CD4-positive, CD25-positive, alpha-beta regulatory T cell (primary cell): ENCODE measurements around the gene PLTP. TPM values are rescaled to one million over a fixed set of nuclear protein-coding genes. Genes with fewer than 3 reads are reported as not detected.
A peak's percentile ranks its signal among the peaks of the same experiment; 100 is the strongest.
"Not testable (repeated sequence)": the region's sequence is repeated elsewhere in the genome, so short reads cannot be mapped to it uniquely, and the experiment has no call there.

Source experiments
- ATAC-seq, 2 donors: fragments of 150-1000 bp; cut with Tn5 transposase; one replicate each; pipeline ENCODE4 v1.10.0; 2021; ENCODE audit warnings: low read depth in 2 of 2, moderate number of reproducible peaks in 2 of 2, moderate library complexity in 1 of 2
- DNase-seq, 3 donors: peaks; one replicate each; pipeline versions ENCODE4 v3.0.0 to v3.0.0-alpha.2; 2012 to 2022; ENCODE audit warnings: mixed read lengths in 1 of 3
- H3K27ac ChIP-seq: one replicate; pipeline ENCODE4 v1.7.0; 2013; ENCODE audit warnings: mild to moderate bottlenecking, low read length; ENCODE audit not compliant: insufficient read depth, poor library complexity, severe bottlenecking
- H3K27me3 ChIP-seq: one replicate; pipeline ENCODE4 v1.7.0; 2013; ENCODE audit warnings: low read length; ENCODE audit not compliant: control insufficient read depth, insufficient read depth
- H3K36me3 ChIP-seq: one replicate; pipeline ENCODE4 v1.7.0; 2013; ENCODE audit warnings: mild to moderate bottlenecking, low read length, moderate library complexity; ENCODE audit not compliant: control insufficient read depth, insufficient read depth
- H3K4me1 ChIP-seq: 2 replicates; pipeline ENCODE4 v1.7.0; 2013; ENCODE audit warnings: mild to moderate bottlenecking, low read length; ENCODE audit not compliant: insufficient read depth, control insufficient read depth, poor library complexity, severe bottlenecking
- H3K4me3 ChIP-seq: one replicate; pipeline ENCODE4 v1.7.0; 2013; ENCODE audit warnings: low read depth, mild to moderate bottlenecking, low read length, moderate library complexity
- H3K9me3 ChIP-seq, 2 experiments: 1 replicate in 1 of 2; 2 replicates in 1 of 2; pipeline ENCODE4 v1.7.0; 2013; ENCODE audit warnings: low read length in 2 of 2, mild to moderate bottlenecking in 1 of 2, moderate library complexity in 1 of 2; ENCODE audit not compliant: control insufficient read depth in 2 of 2
- H3K27ac Mint-ChIP-seq, 3 donors: one replicate each; pipeline ENCODE4 v1.8.0; 2020 to 2022; ENCODE audit warnings: mild to moderate bottlenecking in 3 of 3, mixed read lengths in 3 of 3, moderate library complexity in 2 of 3
- H3K27me3 Mint-ChIP-seq: one replicate; pipeline ENCODE4 v1.8.0; 2022; ENCODE audit warnings: mild to moderate bottlenecking, mixed read lengths
- H3K36me3 Mint-ChIP-seq: one replicate; pipeline ENCODE4 v1.8.0; 2020; ENCODE audit warnings: mixed read lengths
- H3K4me1 Mint-ChIP-seq, 4 donors: one replicate each; pipeline ENCODE4 v1.8.0; 2020 to 2022; ENCODE audit warnings: mixed read lengths in 4 of 4, mild to moderate bottlenecking in 1 of 4
- H3K4me3 Mint-ChIP-seq, 4 donors: one replicate each; pipeline ENCODE4 v1.8.0; 2020 to 2022; ENCODE audit warnings: mild to moderate bottlenecking in 4 of 4, mixed read lengths in 4 of 4, moderate library complexity in 3 of 4
- H3K9me3 Mint-ChIP-seq, 7 donors: one replicate each; pipeline ENCODE4 v1.8.0; 2020 to 2022; ENCODE audit warnings: mixed read lengths in 7 of 7, mild to moderate bottlenecking in 3 of 7, moderate library complexity in 2 of 7
- polyA plus RNA-seq, 4 donors: library from polyadenylated mRNA; unstranded; fragments of 300-500 nt; fragmentation: Illumina TruSeq; gene quantifications; one replicate each; pipeline ENCODE4 v1.2.3, GENCODE V29; 2021
- total RNA-seq: library from RNA; stranded (reverse); gene quantifications from one replicate; pipeline ENCODE4 v1.2.3, GENCODE V29; 2022

The PLTP gene, protein sequence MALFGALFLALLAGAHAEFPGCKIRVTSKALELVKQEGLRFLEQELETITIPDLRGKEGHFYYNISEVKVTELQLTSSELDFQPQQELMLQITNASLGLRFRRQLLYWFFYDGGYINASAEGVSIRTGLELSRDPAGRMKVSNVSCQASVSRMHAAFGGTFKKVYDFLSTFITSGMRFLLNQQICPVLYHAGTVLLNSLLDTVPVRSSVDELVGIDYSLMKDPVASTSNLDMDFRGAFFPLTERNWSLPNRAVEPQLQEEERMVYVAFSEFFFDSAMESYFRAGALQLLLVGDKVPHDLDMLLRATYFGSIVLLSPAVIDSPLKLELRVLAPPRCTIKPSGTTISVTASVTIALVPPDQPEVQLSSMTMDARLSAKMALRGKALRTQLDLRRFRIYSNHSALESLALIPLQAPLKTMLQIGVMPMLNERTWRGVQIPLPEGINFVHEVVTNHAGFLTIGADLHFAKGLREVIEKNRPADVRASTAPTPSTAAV
- total RNA-seq, result 0.67 TPM
- polyA plus RNA-seq, result 1 to 10 TPM in 3 of 4 donors, not detected in 1; 2.0 to 4.6 (median 2.3) TPM

DNA sequence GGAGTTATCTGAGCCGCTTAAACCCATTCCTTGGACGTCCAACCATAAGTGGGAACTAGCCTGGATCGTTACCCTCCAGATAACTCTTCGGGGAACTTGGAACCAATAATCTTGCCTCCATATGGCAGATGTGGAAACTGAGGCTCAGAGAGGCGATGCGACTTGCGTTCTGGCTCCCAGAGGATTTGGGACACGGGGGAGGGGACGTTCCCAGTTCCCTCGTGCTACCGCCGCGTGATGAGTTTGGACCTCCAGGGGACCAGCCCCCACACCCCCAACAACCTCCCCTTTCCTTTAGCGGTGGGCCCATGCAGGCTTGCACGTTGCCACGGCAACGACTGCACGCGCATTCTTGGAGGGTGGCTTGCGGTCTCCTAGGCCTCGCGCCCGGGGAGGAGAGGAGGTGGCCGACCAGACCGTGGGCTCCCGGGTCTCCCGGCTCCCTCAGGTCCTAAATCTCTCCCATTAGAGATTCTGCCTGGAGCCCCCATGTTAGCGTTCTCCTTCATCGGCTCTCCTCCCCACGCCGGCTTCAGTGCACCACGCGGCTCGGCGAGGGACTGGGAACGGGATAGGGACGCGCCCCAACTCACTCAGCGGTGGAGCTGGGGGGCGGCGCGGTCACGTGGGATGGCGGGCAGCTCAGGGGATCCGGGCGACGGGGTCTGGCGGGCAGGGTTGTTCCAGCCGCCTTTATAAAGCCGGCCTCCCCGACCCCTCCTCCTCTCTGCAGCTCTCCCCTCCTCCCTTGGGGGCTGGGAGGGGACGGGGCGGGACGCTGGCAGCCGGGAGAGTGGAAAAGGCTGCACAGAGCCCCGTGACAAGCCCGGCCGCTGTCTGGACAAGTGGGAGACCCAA is at the start of gene PLTP:
TSS of gene PLTP (minus strand) at position 670 of the 858 bp plus-strand sequence. CDS start 703 bp downstream, outside the sequence.
- Mint-ChIP-seq H3K4me3 (peak within 1 kb of the TSS; percentile 83 to 92 (median 86)), H3K9me3 (no peaks in the 10 kb centered on the region), H3K27me3 (peaks cover 38% of the 10 kb centered on the region), H3K36me3 (no peaks in the 10 kb centered on the region), H3K27ac (peak within 1 kb of the TSS; percentile 73 to 84 (median 74)), H3K4me1 (peaks cover 0 to 21% (median 7%) of the 10 kb centered on the region in 4 donors)
- ATAC-seq, result no peak
- DNase-seq, result peak in 2 of 3 donors; percentile 35 to 39
- H3K27me3 ChIP-seq, result peaks cover 2% of the 10 kb centered on the region
- no peaks in the 10 kb centered on the region for H3K36me3 ChIP-seq
- H3K27ac ChIP-seq, result no peak within 1 kb of the TSS
- peak within 1 kb of the TSS; percentile 62 for H3K4me3 ChIP-seq
- peaks cover 19% of the 10 kb centered on the region for H3K4me1 ChIP-seq
- no peaks in the 10 kb centered on the region for H3K9me3 ChIP-seq

DNA sequence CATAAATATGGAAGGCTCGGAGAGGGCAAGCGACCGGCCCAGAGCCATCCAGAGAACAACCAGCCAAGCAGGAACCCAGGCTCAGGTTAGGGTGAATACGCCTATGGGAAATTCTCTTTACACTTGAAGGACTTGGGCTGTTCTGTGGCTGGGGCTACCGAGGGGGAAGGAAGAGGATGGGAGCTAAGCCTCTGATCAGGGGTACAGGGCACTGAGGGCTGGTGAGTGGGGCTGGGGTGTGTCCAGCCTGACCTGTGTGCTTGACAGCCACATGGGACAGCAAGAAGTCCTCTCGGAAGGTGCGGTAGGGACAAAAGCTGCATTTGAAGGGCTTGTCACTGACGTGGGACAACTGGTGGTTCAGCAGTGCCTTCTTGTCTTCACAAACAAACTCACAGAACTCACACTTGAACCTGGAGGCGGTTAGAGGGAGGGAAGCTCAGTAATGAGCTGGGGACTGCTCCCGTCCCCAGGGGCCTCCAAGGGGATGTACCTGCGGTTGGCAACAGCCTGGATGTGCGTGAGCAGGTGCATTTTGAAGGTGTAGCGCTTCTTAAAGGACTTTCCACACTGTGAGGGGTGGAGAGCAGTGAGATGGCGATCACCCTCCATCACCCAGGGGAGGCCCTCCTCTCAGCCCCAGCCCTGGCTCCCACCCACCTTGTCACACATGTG is 48.1 kb upstream of the PLTP start:
- H3K4me1 Mint-ChIP-seq, result peaks cover 0 to 2% (median 0%) of the 10 kb centered on the region in 4 donors
- no peak overlapping the region for H3K4me3 Mint-ChIP-seq
- Histone ChIP-seq H3K4me3 (no peak overlapping the region), H3K9me3 (no peaks in the 10 kb centered on the region), H3K27me3 (no peaks in the 10 kb centered on the region), H3K4me1 (no peaks in the 10 kb centered on the region), H3K27ac (no peak overlapping the region), H3K36me3 (peaks cover 91% of the 10 kb centered on the region)
- ATAC-seq (no peak), DNase-seq (no peak)
- H3K27ac Mint-ChIP-seq, result no peak overlapping the region
- H3K9me3 Mint-ChIP-seq, result no peaks in the 10 kb centered on the region
- H3K36me3 Mint-ChIP-seq, result peaks cover 40% of the 10 kb centered on the region
- no peaks in the 10 kb centered on the region for H3K27me3 Mint-ChIP-seq

DNA sequence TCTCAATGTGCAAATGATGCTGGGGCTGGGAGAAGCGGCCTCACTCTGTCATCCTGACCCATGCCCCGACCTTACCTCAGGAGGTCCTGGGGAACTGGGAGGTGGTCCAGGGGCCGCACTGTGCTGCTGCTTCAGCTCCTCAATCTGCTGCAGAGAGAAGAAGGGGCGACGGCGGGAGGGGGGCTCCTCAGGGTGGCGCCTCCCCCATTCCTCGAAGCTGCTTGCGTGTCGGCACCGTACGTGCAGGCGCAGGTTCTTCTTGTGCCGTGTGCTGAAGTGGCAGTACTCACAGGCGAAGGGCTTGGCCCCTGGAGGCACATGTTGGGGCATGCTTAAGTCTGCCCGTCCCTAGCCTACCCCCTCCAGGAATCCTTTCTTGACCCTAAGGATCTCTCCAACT is 47.2 kb upstream of the PLTP start:
- ATAC-seq (no peak), DNase-seq (no peak)
- Mint-ChIP-seq H3K27ac (no peak overlapping the region), H3K9me3 (no peaks in the 10 kb centered on the region), H3K36me3 (peaks cover 40% of the 10 kb centered on the region), H3K4me3 (no peak overlapping the region), H3K27me3 (no peaks in the 10 kb centered on the region), H3K4me1 (peaks cover 0 to 2% (median 0%) of the 10 kb centered on the region in 4 donors)
- Histone ChIP-seq H3K4me3 (no peak overlapping the region), H3K4me1 (no peaks in the 10 kb centered on the region), H3K9me3 (no peaks in the 10 kb centered on the region), H3K27me3 (no peaks in the 10 kb centered on the region), H3K36me3 (peaks cover 82% of the 10 kb centered on the region), H3K27ac (no peak overlapping the region)

DNA sequence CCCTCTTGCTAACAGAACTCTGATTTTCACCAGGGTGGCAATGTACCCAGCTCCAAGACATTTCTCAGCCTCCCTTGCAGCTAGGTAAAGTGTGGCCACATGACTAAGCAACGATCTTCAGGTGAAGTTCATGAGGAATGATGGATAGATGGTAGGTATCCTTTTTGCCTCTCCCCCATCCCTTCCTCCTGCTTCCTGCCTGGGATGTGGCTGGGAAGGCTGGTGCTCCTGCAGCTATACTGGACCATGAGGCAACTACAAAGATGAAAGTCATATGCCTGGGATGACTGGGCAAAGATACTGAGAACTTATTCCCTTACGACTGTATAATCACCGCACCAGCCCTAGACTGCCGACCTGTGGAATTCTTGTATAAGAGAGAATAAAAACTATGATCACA is 46.6 kb upstream of the PLTP start:
- Mint-ChIP-seq H3K27me3 (no peaks in the 10 kb centered on the region), H3K27ac (peak overlapping the region in 1 of 3 donors; percentile 32), H3K4me1 (peaks cover 0 to 2% (median 0%) of the 10 kb centered on the region in 4 donors), H3K9me3 (no peaks in the 10 kb centered on the region), H3K36me3 (peaks cover 40% of the 10 kb centered on the region), H3K4me3 (no peak overlapping the region)
- Histone ChIP-seq H3K4me3 (no peak overlapping the region), H3K9me3 (no peaks in the 10 kb centered on the region), H3K36me3 (peaks cover 77% of the 10 kb centered on the region), H3K27ac (no peak overlapping the region), H3K4me1 (no peaks in the 10 kb centered on the region), H3K27me3 (no peaks in the 10 kb centered on the region)
- no peak for DNase-seq
- no peak for ATAC-seq

DNA sequence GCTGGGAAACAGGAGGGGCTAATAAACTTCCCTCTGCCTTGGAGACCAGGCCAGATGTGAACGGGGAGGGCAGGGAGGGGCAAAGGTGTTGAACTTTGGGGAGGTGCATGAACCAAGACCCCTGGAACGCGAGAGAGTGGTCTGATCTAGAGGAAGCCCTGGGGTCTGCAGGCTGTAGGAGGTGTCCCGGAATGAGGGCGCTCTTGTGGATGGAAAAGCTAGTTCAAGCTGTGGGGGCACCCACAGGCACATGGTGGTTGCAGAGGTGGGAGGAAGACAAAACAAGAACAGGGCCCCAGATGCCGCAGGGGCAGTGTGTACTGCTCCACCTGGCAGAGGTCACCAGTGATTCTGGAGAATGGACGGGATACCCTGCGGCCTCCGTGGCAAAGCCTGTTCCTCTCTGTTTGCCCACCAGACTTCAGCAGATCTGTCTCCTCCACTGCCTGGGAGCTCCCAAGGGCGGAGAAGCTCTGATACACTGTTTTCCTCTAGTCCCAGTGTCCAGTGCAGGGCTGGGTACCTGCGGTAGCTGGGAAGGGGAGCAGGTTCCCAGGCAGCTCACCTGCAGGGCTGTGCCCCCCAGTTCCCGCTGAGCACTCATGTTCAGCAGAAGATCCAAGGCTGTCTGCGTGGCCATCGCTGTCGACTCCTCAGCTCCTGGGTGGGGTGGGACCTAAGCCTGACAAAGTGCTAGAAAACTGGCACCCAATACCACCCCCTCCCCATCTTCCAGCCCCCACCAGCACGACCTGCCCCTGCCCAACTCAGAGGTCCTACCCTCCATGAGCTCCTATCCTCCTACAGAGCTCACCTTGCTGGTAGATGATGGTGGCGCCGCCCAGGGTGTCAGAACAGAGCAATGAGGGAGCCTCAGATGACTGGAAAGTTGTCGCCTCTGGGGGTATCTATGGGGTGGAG is 45.3 kb upstream of the PLTP start:
- Histone ChIP-seq H3K4me1 (no peaks in the 10 kb centered on the region), H3K4me3 (no peak overlapping the region), H3K36me3 (peaks cover 78% of the 10 kb centered on the region), H3K27me3 (no peaks in the 10 kb centered on the region), H3K9me3 (no peaks in the 10 kb centered on the region), H3K27ac (no peak overlapping the region)
- peaks cover 0 to under 1% (median 0%) of the 10 kb centered on the region in 7 donors for H3K9me3 Mint-ChIP-seq
- H3K36me3 Mint-ChIP-seq, result peaks cover 35% of the 10 kb centered on the region
- no peak overlapping the region for H3K27ac Mint-ChIP-seq
- ATAC-seq, result no peak
- no peaks in the 10 kb centered on the region for H3K4me1 Mint-ChIP-seq
- no peak for DNase-seq
- H3K4me3 Mint-ChIP-seq, result no peak overlapping the region
- H3K27me3 Mint-ChIP-seq, result no peaks in the 10 kb centered on the region

DNA sequence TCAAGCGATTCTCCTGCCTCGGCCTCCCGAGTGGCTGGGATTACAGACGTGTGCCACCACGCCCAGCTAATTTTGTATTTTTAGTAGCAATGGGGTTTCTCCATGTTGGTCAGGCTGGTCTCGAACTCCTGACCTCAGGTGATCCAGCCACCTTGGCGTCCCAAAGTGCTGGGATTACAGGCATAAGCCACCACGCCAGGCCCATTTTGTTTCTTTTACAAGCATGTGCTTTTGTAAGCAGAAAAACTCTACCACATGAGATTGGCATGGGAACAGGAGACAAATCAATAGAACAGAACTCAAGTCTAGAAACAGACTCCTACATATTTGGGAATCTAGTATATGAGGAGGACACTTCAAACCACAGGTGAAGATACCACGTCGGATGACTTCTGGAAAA is 44.4 kb upstream of the PLTP start:
- not testable (repeated sequence) for H3K4me1 Mint-ChIP-seq, H3K27me3 Mint-ChIP-seq, H3K27me3 ChIP-seq, H3K27ac ChIP-seq, ATAC-seq, DNase-seq, H3K4me3 ChIP-seq, H3K4me3 Mint-ChIP-seq, H3K4me1 ChIP-seq, H3K27ac Mint-ChIP-seq, H3K9me3 ChIP-seq, H3K9me3 Mint-ChIP-seq
- H3K36me3 ChIP-seq, result peaks cover 78% of the 10 kb centered on the region
- peaks cover 41% of the 10 kb centered on the region for H3K36me3 Mint-ChIP-seq
